Bone marrow (tissue), 2 donors: Measurements from ENCODE around the gene VAT1L.

Experiments
- DNase-seq, 2 donors: peaks; one replicate each; lab custom pipeline; 2025; lab: John Stamatoyannopoulos, UW

Gene VAT1L

DNA sequence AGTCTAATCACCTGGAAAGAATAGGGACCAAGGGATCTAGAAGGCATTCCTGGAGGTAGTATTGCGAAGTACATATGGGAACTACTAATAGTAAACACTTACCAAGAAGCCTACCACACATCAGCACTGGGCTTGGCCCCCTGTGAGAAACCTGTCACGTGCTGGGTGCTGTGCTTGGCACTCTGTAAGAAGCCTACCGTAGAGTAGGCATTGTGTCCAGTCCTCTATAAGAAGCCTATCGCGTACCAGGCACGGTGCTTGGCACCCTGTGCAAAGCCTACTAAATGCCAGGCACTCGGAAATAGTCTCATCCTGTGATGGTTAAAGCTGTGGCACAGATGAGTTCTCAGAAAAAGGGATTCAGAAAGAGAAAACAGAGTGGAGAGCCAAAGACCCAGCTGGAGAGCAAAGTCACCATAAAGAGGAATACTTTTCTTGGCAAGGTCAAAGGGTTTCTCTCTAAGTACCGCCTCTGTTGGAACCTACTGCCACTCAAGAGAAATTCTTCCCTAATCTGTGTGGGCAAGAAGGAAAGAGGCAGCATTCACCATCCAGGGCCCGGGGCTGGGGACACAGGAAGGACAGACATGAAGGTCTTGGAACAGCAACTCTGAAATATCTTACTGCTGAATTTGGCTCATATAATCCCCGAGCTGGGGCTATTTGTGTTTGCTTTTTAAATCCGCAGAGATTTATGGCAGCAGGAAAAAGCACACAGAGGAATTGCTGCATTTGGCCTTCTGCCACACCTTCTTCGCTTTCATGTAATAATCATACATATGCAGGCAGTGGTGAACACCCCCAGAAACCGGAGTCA is 81.8 kb downstream of the VAT1L start:
- DNase-seq = no peak

DNA sequence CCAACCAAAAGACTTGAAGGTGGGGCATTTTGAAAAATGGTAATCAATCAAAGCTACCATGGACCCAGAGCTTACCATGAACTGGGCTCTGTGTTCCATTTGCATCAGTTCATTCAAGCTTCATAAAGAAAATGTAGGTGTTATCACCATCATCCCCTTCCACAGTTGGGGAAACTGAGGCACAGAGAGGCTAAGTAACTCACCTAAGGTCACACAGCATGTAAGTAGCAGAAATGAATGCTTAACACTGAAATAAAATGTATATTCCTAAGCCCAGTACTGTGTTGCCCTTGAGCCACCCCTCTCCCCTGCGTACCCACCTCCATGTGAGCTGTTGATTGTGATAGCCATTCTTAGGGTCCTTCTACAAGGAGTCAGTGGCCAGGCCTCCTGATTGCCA is 83.6 kb downstream of the VAT1L start:
- no peak for DNase-seq

DNA sequence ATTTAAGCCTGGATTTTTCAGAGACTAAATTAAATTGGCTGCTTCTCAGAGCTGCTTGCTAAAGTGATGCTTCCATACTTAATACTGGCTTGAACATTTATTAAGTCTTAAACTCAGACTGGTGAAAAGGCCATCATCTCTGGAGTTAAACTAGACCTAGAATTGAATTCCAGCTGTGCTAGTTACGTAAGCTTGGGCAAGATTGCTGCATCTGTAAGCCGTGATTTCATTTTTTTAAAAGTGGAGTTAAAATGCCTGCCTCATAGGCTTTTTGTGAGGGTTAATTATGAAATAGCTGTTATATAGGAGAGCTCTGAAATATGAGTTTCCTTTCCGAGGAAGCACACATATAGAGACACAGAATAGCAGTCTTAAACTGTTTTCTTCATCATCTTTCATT is 84.7 kb downstream of the VAT1L start:
- DNase-seq = no peak

- DNase-seq = no peak
These were observed 86.0 kb downstream of the VAT1L start for GRCh38 chr16:77874347-77874746.

DNA sequence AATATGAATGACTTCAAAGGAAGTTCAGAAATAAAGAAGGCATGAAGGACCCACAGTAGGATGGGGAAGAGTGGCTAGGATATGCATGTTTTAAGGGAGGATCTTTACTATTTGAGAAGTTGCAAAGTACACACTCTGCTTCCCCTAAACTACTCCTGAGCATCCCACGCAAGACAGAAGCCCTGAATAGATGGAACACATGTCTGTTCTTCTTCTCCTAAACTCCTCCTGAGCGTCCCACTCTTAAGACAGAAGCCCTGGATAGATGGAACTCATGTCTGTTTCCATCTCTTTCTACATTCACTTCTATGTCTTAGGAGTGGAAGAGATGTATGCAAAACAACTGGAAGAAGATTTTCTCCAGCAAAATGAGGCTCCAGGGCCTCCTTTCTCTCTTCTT is 88.4 kb downstream of the VAT1L start:
- no peak for DNase-seq

DNA sequence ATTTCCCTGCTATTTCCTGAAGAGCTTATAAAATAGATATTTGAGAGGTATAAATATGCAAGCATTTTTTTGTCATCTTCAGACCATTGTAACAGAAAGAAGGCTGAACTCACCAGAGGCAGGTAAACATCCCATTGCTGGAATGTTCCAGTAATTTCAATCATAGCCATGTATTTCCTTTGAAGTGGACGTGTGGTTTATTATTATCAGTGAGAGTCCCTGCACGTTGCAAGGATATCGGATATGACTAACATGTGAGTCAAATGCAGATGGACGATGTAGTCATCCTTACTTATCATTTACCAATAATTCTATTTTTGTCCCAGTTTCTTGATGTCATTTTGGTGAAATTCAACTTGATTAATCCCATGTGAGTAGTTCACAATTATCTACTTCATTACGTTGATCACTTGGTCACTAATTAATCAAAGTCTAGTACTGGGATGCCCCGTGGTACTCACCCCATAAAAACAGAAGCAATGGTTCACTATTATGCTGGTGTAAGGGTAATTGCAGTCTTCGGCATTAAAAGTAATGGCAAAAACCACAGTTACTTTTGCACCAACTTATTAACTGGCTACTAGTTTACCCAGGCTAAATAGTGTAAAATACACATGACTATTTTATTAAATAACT is 89.5 kb downstream of the VAT1L start:
- DNase-seq = no peak

- no peak for DNase-seq
These were observed 93.1 kb downstream of the VAT1L start for GRCh38 chr16:77881355-77882030.

DNA sequence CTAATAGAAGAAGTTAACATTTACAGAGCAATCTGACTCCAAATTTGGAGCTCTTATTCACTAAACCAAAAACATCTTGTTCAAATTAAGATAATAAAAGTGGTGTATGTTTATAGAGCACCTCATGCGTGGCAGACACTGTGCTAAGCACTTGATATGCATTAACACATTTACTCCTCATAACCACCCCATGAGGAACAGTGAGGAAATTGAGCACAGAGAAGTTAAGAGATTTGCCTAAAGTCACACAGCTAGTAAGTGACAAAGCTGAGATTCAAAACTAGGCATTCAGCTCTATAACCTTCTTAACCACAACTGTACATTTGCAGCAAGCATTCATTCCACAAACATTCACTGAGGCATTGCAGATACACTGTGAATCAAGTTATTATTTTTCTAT is 94.0 kb downstream of the VAT1L start:
- DNase-seq = no peak

DNA sequence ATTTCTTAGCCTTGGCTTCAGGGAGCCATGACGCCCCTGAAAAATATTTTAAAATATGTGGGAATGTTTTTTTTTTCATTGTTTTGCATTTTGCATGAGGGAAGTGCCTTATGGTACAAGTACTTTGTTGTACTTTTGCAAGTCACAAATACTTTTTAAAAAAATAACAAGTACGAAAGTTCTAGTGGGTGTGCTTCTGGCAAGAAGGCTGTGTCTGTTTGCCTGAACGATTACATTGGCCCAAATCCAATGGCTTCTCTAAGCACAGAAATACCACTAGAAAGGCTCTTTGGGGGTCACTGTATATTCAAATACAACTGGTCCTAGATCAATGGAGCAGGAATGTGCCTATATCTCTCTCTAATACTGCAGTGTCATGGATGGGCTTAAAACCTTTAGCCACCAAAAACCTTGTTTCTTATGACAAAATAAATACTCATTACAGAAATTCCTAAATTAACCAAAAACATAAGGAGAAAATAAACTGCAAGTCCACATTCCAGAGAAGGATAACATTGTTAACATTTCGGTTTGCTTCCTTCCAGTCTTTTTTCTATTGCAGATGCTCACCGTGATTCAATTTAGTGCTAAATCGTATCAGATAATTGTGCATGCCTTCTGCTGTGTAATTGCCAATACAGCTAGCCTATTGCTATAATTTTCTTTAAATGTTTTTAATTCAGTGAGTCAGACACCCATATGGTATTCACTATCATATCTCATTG is 97.4 kb downstream of the VAT1L start:
- no peak for DNase-seq

DNA sequence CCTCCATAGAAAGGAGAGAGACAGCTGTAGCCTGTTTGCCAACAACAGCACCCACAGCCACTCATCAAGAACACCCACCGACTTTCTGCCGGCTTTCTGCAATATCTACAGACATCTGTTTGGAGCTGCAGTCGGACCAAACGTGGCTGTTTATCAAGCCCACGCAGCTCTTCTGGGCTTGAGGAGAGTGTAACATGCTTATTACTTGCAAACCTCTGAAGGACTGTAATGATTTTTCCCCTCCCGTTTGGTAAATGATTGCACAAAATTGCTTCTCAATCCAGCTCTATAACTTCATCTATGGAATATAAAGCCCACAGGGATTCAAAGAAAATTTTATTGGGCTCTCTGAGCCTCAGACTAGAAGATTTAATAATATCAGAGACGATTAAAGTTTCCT is 100.5 kb downstream of the VAT1L start:
- no peak for DNase-seq

GRCh38 chr16:77890075-77890474 is 101.7 kb downstream of the VAT1L start:
- no peak for DNase-seq

GRCh38 chr16:77894162-77894561 is 105.8 kb downstream of the VAT1L start:
- DNase-seq = no peak

DNA sequence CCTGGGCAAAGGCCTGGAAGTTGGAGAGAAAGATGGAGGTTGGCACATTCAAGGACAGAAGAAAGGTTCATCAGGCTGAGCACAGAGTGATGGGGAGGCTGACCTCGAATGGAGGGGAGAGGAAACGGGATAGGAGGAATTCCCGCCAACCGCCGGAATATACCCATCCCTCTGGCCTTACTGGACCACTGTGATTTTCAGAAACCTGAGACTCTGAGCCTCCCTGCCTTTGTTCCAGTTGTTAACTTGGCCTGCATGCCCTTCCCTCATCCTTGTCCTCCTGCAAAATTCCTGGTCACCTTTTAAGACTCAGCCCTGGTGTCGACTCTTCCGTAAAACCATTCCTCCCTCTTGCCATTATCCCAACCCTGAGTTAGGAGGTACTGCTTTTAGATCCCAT is 107.6 kb downstream of the VAT1L start:
- no peak for DNase-seq

DNA sequence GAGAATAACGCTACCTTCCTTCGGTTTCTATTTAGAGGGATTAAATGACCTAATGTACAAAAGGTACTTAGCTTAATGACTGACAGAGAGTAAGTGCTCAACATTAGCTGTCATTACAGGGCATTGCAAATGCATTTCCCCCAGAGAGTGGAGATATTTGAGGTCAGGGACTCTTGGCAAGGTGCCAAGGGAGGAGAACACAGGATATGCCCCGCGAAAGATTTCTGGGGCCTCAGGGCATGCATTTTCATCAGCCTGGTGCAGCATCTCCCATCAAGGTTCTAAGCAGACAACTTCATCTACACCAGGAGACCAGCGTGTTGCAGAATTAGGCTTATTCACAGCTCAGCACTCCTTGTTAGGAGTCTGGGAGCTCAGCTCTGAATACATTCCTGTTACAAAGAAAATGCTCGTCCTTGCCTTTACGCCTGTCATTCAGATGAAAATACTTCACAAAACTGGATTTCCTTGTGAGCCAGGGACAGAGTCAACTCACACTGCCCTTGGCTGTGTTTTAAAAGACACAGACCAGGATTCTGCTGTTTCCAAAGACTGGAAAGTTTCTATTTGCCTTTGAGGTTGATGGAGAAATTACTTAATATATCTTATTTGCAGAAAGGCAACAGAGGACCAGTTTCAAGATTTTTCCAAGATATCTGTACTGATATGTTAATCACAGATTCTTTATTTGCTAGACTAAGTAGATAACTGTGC is 108.2 kb downstream of the VAT1L start:
- DNase-seq = no peak

- no peak for DNase-seq
These were observed 108.7 kb downstream of the VAT1L start for GRCh38 chr16:77897129-77897437.

GRCh38 chr16:77897831-77898605 is 109.7 kb downstream of the VAT1L start:
- no peak for DNase-seq

GRCh38 chr16:77898671-77899211 is 110.4 kb downstream of the VAT1L start:
- no peak for DNase-seq

GRCh38 chr16:77899416-77899815 is 111.1 kb downstream of the VAT1L start:
- DNase-seq = no peak

DNA sequence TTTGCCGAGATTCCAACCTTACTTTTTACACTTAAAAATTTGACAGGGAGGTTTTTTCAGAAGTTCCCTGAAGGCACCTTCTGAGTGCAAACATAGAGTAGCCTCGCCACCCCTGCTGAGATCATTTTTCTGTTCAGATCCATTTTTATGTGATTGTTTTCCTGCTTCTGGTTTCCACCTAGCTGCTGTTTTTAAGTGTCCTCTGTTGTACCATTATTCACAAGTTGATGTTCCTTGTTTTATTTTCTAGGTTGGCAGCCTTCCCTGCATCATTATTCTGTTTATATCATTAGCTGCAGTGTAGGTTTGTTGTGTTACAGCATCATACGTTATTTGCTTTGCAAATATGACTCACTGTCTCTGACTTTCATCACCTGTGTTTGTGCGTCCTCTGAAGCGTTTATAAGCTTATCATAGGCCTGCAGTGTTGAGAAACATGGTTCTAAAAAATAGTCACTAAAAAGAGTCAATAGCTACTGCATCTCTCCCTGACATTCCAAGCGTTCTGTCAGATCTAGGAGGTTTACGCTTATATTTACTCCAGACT is 117.1 kb downstream of the VAT1L start:
- no peak for DNase-seq

GRCh38 chr16:77910021-77910420 is 121.7 kb downstream of the VAT1L start:
- no peak for DNase-seq

DNA sequence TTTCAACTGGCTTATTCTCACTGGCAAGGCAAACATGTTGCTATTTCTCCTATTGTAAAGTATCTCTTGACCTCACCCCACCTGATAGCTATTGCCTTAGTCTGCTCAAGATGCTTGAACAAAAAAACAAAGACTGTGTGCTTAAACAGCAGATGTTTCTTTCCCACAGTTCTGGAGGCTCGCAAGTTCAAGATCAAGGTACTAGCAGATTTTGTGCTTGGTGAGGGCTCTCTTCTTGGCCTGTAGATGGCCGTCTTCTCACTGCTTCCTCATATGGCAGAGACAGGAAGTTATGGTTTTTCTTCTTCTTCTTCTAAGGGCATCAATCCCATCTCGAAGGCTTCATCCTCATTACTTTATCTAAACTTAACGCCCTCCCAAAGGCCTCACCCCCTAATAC is 124.3 kb downstream of the VAT1L start:
- DNase-seq = no peak
